T-helper 1 cell (primary cell): ENCODE measurements around the gene RRAGC.
"Not testable (repeated sequence)": the region's sequence is repeated elsewhere in the genome, so short reads cannot be mapped to it uniquely, and the experiment has no call there.

Source experiments
- DNase-seq, 5 donors: peaks; one replicate each; pipeline ENCODE4 v3.0.0-alpha.2; 2012 to 2020

Gene RRAGC

DNA sequence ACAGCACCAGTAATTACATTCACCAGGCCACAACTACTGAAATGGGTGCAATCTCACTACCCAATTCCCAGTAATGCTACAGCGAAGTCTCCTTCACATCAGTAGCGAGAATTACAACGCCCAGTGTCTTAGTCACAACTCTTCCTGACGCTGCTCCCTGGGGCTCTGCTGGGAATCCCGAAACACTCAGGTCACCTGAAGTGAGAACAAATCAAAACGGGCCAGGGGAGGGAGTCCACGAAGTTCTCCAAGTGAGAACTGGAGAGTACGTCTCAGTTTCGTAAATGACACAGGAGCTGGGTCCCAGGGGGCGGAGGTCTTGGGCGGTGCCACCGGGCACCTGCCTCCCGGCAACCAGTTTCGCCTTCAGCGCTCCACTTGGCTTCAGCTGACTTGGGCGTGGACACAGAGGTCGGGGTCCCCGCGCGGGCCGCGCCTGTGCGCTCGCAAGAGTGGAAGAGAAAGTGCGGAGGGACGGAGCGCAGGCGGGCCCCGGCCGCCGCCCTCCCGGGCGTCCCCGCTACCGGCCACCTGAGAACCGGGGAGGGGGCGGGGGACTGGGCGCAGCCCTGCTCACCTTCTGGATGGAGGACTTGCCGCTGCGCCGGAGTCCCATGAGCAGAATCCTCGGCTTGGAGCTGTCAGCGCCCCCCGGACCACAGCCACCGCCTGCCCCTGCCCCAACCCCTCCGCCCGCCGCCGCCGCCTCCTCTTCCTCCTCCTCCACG is 575 bp downstream of the RRAGC start:
- peak in 4 of 5 donors; percentile 27 to 51 (median 33) for DNase-seq

DNA sequence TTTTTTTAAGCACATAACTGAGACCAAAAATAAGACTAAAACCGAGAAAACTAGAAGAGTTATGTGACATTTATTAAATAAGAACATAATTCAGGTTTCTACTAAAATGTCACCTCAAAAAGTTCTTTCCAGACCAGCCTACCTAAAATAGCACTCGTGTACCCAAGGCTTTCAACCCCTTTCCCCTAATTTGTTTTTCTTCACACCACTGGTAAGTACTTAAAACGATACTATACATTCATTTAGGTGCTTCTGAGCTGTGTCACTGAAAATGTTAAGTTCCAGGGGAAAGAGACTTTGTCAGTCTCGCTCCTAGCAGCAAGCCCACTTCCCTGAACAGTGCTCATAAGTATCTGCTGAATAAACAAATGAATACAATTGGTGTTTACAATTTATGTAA is 6.8 kb downstream of the RRAGC start:
- DNase-seq, result peak in 1 of 5 donors; percentile 61

DNA sequence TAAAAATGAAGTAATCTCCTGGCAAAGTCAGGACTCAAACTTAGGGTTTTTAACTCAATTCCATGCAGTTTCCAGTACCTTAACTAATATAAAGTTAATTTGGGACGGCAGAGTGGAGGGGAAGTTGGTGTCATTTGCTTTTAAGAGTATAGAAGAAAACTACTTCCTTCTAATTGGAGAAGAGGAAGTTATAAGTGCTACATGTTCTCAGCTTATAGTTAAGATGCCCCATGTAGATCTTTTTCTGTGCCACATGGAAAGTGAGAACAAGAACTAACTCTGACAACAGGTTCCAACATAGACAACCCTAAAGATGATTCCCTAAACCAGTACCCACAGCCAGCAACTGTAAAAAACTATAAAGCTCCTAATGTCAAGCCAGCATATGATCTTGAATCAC is 11.5 kb downstream of the RRAGC start:
- DNase-seq, result no peak

DNA sequence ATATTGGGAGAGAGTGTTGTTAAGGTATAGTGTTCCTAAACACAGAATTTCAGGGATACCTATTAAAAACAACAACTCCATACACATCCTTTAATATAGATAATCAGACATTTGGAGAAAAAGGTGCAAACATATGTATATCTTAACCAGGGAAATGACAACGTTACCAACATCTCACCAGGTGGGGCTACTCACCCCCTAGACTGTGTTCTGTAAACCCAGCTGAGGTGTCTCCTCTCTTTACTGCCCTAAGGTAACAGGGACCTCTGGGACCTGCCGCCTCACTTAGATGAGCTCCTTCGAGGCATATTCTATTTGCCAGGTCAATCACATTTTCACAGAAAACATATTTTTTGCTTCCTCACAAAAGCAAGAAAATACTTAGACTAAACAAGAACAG is 13.4 kb downstream of the RRAGC start:
- DNase-seq, result no peak

DNA sequence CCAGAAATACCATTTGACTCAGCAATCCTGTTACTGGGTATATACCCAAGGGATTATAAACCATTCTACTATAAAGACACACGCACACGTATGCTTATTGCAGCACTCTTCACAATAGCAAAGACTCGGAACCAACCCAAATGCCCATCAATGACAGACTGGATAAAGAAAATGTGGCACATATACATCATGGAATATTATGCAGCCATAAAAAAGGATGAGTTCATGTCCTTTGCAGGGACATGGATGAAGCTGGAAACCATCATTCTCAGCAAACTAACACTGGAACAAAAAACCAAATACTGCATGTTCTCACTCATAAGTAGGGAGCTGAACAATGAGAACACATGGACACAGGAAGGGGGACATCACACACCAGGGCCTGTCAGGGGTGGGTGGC is 14.5 kb downstream of the RRAGC start:
- DNase-seq, result not testable (repeated sequence)

- DNase-seq, result no peak
These were observed 19.3 kb downstream of the RRAGC start for GRCh38 chr1:38840281-38840680.

GRCh38 chr1:38839363-38839762 is 20.2 kb downstream of the RRAGC start:
- no peak for DNase-seq

DNA sequence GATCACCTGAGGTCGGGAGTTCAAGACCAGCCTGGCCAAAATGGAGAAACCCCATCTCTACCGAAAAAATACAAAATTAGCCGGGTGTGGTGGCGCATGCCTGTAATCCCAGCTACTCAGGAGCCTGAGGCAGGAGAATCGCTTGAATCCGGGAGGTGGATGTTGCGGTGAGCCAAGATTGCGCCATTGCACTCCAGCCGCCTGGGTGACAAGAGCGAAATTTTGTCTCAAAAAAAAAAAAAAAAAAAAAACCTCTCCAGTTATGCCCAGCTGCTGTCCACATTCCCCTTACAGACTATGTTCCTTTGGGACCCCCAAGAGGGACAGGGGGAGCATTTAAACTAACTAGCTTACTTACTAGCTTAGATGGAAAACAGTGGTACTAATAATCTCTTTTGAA is 23.3 kb downstream of the RRAGC start:
- not testable (repeated sequence) for DNase-seq

- peak in 4 of 5 donors; percentile 9 to 74 (median 42) for DNase-seq
These were observed 24.4 kb downstream of the RRAGC start for GRCh38 chr1:38834937-38835827.

GRCh38 chr1:38834221-38834782 is 25.3 kb downstream of the RRAGC start:
- DNase-seq, result no peak

DNA sequence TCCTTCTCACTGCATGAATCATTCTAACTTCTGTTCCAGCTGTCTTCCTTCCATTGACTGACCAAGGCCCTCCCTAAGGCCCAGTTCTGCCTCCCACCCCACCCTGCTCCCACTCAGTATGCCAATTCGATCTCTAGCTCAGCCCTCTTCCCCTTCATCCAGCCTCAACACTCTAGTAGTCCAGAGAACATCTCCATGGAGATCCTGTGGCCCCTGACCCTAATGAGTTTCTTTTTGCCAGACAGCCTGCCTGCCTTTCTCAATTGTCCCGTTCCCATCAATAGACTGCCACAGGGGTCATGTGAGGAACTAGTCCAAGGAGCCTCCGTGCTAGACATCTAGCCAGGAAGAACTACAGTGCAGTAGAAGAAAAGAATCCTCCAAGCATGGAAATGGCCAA is 26.4 kb downstream of the RRAGC start:
- DNase-seq, result no peak

GRCh38 chr1:38832370-38832734 is 27.2 kb downstream of the RRAGC start:
- DNase-seq, result no peak

GRCh38 chr1:38831731-38832369 is 27.7 kb downstream of the RRAGC start:
- no peak for DNase-seq

DNA sequence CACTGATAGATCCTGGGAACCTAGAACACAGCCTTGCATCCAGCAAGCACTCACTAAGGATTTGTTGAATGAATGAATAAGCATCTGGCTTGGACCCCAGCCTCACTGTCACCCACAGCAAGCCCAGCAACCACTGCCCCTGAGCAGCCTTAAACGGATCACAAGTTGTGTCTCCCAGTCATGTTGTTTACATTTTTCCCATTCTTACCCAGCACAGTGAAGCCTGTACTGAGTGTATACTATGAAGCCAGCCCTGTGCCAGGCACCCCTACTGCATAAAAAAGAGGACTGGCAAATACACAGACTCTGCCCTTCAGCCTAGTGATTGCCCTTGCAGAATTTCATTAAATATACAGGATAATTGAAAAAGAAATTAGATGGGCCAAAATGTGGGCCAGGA is 30.2 kb downstream of the RRAGC start:
- no peak for DNase-seq

DNA sequence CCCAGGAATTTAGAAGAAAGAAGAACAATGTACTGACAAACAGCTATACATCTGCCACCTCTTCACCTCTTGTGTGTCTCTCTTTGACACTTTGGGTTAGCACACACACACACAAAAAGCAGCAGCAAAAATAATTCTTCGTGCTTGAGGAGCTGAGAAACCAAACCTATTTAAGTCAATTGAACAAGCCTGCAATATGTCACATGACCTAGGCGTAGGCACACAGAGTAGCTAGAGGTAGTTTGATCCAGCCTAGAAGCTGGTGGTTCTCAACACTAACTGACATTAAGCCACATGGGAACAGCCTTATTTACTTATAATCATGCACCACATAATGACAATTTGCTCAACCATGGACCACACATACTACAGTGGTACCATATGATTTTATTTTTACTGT is 32.3 kb downstream of the RRAGC start:
- no peak for DNase-seq

- no peak for DNase-seq
These were observed 32.7 kb downstream of the RRAGC start for GRCh38 chr1:38826886-38827285.

DNA sequence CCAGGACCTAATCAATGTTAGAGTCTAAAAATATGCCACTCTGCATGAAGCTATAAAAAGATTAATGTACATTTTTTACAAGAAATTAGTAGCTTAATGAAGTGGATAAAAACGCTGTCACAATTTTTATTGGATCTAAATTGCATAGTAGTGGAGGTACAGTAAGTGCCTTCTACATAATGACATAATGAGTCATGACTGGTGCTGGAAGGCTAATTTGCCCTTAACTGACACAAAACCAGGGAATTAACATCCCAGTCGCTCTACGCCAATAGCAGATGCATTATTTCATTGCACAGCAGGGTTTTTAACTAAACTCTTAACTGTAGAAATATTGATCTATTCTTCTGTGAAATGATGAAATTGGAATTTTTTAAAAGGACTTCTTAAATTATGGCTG is 33.3 kb downstream of the RRAGC start:
- DNase-seq, result no peak

DNA sequence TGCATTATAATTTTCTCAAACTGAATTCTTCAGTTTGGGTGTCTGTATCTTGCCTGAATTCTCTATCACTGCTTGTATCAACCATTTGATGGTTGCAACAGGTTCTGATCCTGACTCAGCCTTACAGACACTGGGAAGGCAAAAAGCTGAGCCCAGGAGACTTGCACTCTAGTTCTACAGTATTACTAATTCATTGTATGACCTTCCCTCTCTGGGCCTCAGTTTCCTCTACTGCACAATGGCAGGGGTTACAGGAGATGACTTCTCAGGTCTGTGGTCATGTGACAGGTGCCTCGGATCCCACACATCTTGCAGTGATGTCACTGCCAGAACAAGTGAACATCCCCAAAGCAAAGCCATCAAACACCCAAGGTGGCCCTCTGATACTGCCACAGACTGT is 38.7 kb downstream of the RRAGC start:
- DNase-seq, result no peak

DNA sequence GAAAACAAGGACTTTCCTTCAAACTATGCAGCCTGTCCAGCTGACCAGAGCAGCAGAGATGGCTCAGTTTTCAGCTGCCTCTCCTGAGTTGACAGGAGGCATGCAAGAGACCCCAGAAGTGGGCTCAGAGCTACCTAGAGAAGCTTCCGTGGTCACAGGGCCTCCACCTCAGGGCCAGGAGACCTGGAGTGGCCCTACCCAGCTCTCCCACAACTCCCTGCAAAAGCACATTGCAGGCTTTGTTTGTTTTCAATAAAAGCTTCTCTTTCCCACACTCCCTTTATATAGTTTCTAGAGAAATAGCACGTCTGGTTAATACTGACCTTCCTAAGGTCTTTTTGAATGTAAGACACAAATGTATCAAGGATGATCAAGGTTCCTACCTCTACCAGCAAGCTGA is 40.1 kb downstream of the RRAGC start:
- no peak for DNase-seq

GRCh38 chr1:38819040-38819439 is 40.5 kb downstream of the RRAGC start:
- no peak for DNase-seq

DNA sequence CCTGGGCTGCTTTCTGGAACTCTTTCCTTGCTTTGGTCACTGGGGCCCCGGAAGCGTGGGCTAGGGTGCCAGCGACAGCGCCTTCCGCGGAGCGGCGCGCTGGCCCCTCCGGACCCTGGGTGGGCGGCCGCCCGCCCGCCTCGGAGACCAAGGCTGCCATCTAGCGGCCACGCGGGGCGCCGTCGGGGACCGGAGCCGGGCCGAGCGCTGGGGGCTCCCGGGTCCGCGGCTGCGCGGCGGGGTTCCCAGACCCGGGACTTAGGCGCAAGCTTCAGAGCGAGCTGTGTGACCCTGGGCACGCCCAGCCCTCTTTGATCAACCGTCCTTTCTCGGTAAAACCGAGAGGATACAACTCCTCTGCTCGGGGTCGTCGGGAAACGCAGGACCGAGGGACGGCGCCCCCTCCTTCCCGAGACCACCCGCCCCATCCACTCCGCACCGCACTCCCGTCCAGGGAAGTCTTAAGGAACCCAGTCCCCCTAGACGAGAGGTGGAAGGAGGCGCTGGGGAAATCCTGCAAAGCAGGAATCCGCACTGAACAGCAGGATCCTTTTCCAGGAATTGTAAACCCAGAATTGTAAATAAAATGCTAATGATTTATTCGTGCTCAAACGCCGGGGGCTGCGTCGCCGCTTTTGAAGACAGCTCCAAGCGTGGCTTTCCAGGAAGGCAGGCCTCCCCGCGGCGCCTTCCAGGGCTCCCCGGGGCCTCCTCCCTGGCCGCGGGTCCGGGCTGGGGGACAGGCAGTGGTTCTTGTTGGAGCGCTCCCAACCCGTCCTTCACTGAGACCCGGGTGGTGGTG is 41.2 kb downstream of the RRAGC start:
- DNase-seq, result peak in 3 of 5 donors; percentile 15 to 34 (median 29)
